GM12878 (cell line): Measurements from ENCODE around the gene MMP1. TPM values are rescaled to one million over a fixed set of nuclear protein-coding genes. Genes with fewer than 3 reads are reported as not detected.

Source experiments
- ATAC-seq: fragments of 200-7000 bp; cut with Tn5 transposase; 3 replicates; pipeline ENCODE4 v1.9.1; 2020; ENCODE audit warnings: mild to moderate bottlenecking, moderate library complexity
- BruUV-seq: library from RNA; stranded (reverse); fragments of 400-500 nt; replicated peaks from 2 replicates; lab custom pipeline; 2021; lab: Mats Ljungman, UMichigan
- CTCF ChIA-PET: fragments of 300-600 bp; sonication (Branson Sonifier 250); formaldehyde crosslinking; extraction: SDS; loops from one replicate; lab custom pipeline; 2021; ENCODE audit warnings: inconsistent platforms; lab: Yijun Ruan, JAX
- POLR2A ChIA-PET: fragments of 350-600 bp; formaldehyde crosslinking; extraction: SDS; loops from one replicate; lab custom pipeline; 2021; ENCODE audit warnings: inconsistent platforms; lab: Charles Lee
- RAD21 ChIA-PET: fragments of 300-600 bp; sonication (Branson Sonifier 250); formaldehyde crosslinking; loops from one replicate; lab custom pipeline; 2023; ENCODE audit warnings: antibody characterized with exemption; ENCODE audit not compliant: unreplicated experiment; lab: Charles Lee
- SMC1A ChIA-PET: fragments of 300-600 bp; sonication (Branson Sonifier 250); formaldehyde crosslinking; loops from one replicate; lab custom pipeline; 2023; ENCODE audit not compliant: unreplicated experiment, uncharacterized antibody; lab: Charles Lee
- DNase-seq: peaks from one replicate; pipeline ENCODE4 v3.0.0-alpha.2; 2011; ENCODE audit warnings: low read depth, low spot score
- FAIRE-seq: peaks from 3 replicates; lab custom pipeline; 2011; peaks lifted over from hg19 to GRCh38; lab: Jason Lieb, UNC
- H2AFZ ChIP-seq: 2 replicates; pipeline ENCODE4 v1.6.0; 2011; ENCODE audit warnings: low read depth, low read length, control low read depth; ENCODE audit not compliant: control insufficient read depth
- H3K27ac ChIP-seq: 2 replicates; pipeline ENCODE4 v1.5.1; 2011; ENCODE audit warnings: control low read depth; ENCODE audit not compliant: control insufficient read depth, insufficient read depth
- H3K27me3 ChIP-seq, 2 experiments: replicated peaks in 1 of 2; 2 replicates each; pipeline versions ENCODE4 v1.6.0 to v1.6.1; 2011; ENCODE audit warnings: low read length in 1 of 2; ENCODE audit not compliant: control insufficient read depth in 2 of 2, insufficient read depth in 2 of 2
- H3K36me3 ChIP-seq, 2 experiments: 2 replicates each; pipeline ENCODE4 v1.5.1; 2011; ENCODE audit warnings: low read length in 1 of 2; ENCODE audit not compliant: control insufficient read depth in 2 of 2, insufficient read depth in 2 of 2
- H3K4me1 ChIP-seq: 2 replicates; pipeline ENCODE4 v1.6.1; 2011; ENCODE audit warnings: mild to moderate bottlenecking, low read length, moderate library complexity, mixed read lengths; ENCODE audit not compliant: control insufficient read depth, insufficient read depth
- H3K4me2 ChIP-seq: 2 replicates; pipeline ENCODE4 v1.6.0; 2011; ENCODE audit warnings: control low read depth; ENCODE audit not compliant: control insufficient read depth, insufficient read depth
- H3K4me3 ChIP-seq: fragments of 200-600 bp; sonication (generic); 2 replicates; pipeline ENCODE4 v1.5.1; 2016
- H3K79me2 ChIP-seq: 2 replicates; pipeline ENCODE4 v1.6.0; 2011; ENCODE audit warnings: low read length; ENCODE audit not compliant: control insufficient read depth, insufficient read depth
- H3K9ac ChIP-seq: 2 replicates; pipeline ENCODE4 v1.8.0; 2011; ENCODE audit warnings: low read length, control low read depth, mixed read lengths; ENCODE audit not compliant: control insufficient read depth, insufficient read depth
- H3K9me3 ChIP-seq: replicated peaks from 3 replicates; pipeline ENCODE4 v1.5.1; 2011; ENCODE audit warnings: mild to moderate bottlenecking, low read length; ENCODE audit not compliant: control insufficient read depth, insufficient read depth
- H4K20me1 ChIP-seq: 2 replicates; pipeline ENCODE4 v1.6.0; 2011; ENCODE audit not compliant: control insufficient read depth, insufficient read depth
- BCL11A ChIP-seq: IDR thresholded peaks from 2 replicates; pipeline ENCODE4 v1.6.1; 2011; ENCODE audit warnings: low read depth, low read length
- CBFB ChIP-seq: IDR thresholded peaks from 2 replicates; pipeline ENCODE4 v1.6.1; 2016; ENCODE audit warnings: antibody characterized with exemption, low read depth
- CHD2 ChIP-seq: IDR thresholded peaks from 2 replicates; pipeline ENCODE4 v1.6.1; 2011; ENCODE audit warnings: low read depth, low read length, improper control_type of control experiment, borderline replicate concordance
- E2F8 ChIP-seq: fragments of 450-650 bp; IDR thresholded peaks from 2 replicates; pipeline ENCODE4 v1.6.1; 2018; ENCODE audit warnings: mild to moderate bottlenecking, low read depth, moderate library complexity; ENCODE audit not compliant: partially characterized antibody
- ETV6 ChIP-seq, 2 experiments: fragments of 450-650 bp in 1 of 2; IDR thresholded peaks in 1 of 2; conservative IDR thresholded peaks in 1 of 2; 2 replicates each; pipeline ENCODE4 v1.6.1; 2014; ENCODE audit warnings: antibody characterized with exemption in 1 of 2, borderline replicate concordance in 1 of 2, low read depth in 1 of 2, mild to moderate bottlenecking in 1 of 2, moderate library complexity in 1 of 2
- EZH2 ChIP-seq: IDR thresholded peaks from 2 replicates; pipeline ENCODE4 v1.6.1; 2012; ENCODE audit warnings: low read depth, mild to moderate bottlenecking, control low read depth, inconsistent platforms, low read length, borderline replicate concordance; ENCODE audit not compliant: control insufficient read depth
- IRF3 ChIP-seq: fragments of 450-650 bp; IDR thresholded peaks from 2 replicates; pipeline ENCODE4 v1.6.1; 2014; ENCODE audit warnings: mild to moderate bottlenecking
- IRF4 ChIP-seq: IDR thresholded peaks from 2 replicates; pipeline ENCODE4 v1.6.1; 2011; ENCODE audit warnings: low read depth, low read length
- JUNB ChIP-seq: IDR thresholded peaks from 2 replicates; pipeline ENCODE4 v1.6.1; 2016; ENCODE audit warnings: antibody characterized with exemption, mild to moderate bottlenecking
- MEF2B ChIP-seq: fragments of 450-650 bp; IDR thresholded peaks from 2 replicates; pipeline ENCODE4 v1.6.1; 2018; ENCODE audit warnings: mild to moderate bottlenecking, moderate library complexity; ENCODE audit not compliant: partially characterized antibody, poor library complexity, severe bottlenecking
- RAD21 ChIP-seq: IDR thresholded peaks from 2 replicates; pipeline ENCODE4 v1.6.1; 2011; ENCODE audit warnings: mild to moderate bottlenecking, low read depth, low read length, moderate library complexity; ENCODE audit not compliant: insufficient read depth
- SMARCA5 ChIP-seq: fragments of 450-650 bp; IDR thresholded peaks from 2 replicates; pipeline ENCODE4 v1.6.1; 2017; ENCODE audit warnings: mild to moderate bottlenecking
- SUZ12 ChIP-seq: fragments of 200-600 bp; sonication (generic); IDR thresholded peaks from one replicate; pipeline ENCODE4 v1.6.1; 2018; ENCODE audit warnings: antibody characterized with exemption, mild to moderate bottlenecking; ENCODE audit not compliant: unreplicated experiment
- TARDBP ChIP-seq: IDR thresholded peaks from 2 replicates; pipeline ENCODE4 v1.6.1; 2016; ENCODE audit warnings: borderline replicate concordance
- WRNIP1 ChIP-seq: IDR thresholded peaks from 2 replicates; pipeline ENCODE4 v1.6.1; 2011; ENCODE audit warnings: low read depth, low read length, improper control_type of control experiment, borderline replicate concordance
- ZBTB4 ChIP-seq: fragments of 450-650 bp; formaldehyde crosslinking; IDR thresholded peaks from 2 replicates; pipeline ENCODE4 v1.4.0; 2022; ENCODE audit warnings: mild to moderate bottlenecking, moderate library complexity
- ZSCAN29 ChIP-seq: fragments of 450-650 bp; IDR thresholded peaks from 2 replicates; pipeline ENCODE4 v1.6.1; 2017; ENCODE audit warnings: mild to moderate bottlenecking, moderate library complexity
- WGBS: methylation state at CpG from one replicate; pipeline ENCODE4 v1.1.6; 2016; ENCODE audit warnings: low lambda C conversion rate; ENCODE audit not compliant: insufficient replicate concordance, insufficient coverage; ENCODE audit errors: missing lambda C conversion rate; 5-methylcytosine and 5-hydroxymethylcytosine counted together
- in situ Hi-C: fragments of 300-500 bp; cut with MboI; formaldehyde crosslinking; loops from 9 replicates; pipeline ENCODE4 v1.14.3; 2018; ENCODE audit warnings: mixed read lengths
- intact Hi-C: fragments of 100-400 bp; cut with micrococcal nuclease; formaldehyde crosslinking; loops from one replicate; pipeline ENCODE4 v1.14.2; 2022; ENCODE audit not compliant: unreplicated experiment
- polyA plus RNA-seq, 11 experiments: library from polyadenylated mRNA; depleted of rRNA in 4 of 11; unstranded in 6 of 11; stranded (reverse) in 5 of 11; fragments of >200 nt; fragmentation: Nextera tagmentation in 4 of 11; fragmentation: Illumina TruSeq in 1 of 11; extraction: Ambion mirVana in 4 of 11; extraction: Trizol in 1 of 11; gene quantifications; 1 replicate in 1 of 11; 2 replicates in 10 of 11; pipeline versions ENCODE4 v1.2.1 to v1.2.3, GENCODE V29; 2011 to 2016; ENCODE audit warnings: inconsistent platforms in 2 of 11, missing spikeins in 2 of 11, low read depth in 1 of 11
- total RNA-seq, 4 experiments: library from RNA; depleted of rRNA in 3 of 4; stranded (reverse); fragments of >200 nt in 3 of 4; fragmentation: Illumina TruSeq in 1 of 4; extraction: Trizol in 1 of 4; gene quantifications; 2 replicates each; pipeline versions ENCODE4 v1.2.1 to v1.2.3, GENCODE V29; 2013 to 2021

MMP1 gene
- total and polyA plus RNA-seq, 10 of the 15 experiments (the other 5 are each of a cell fraction or from before 2014, with no cell fraction given), result not detected

- Histone ChIP-seq H3K79me2 (no peaks in the 10 kb centered on the region), H4K20me1 (no peaks in the 10 kb centered on the region), H3K9ac (no peak overlapping the region), H3K9me3 (no peaks in the 10 kb centered on the region), H2AFZ (no peak overlapping the region), H3K27ac (no peak overlapping the region), H3K36me3 (no peaks in the 10 kb centered on the region), H3K4me3 (no peak overlapping the region), H3K4me2 (no peak overlapping the region), H3K4me1 (no peaks in the 10 kb centered on the region), H3K27me3 (no peaks in the 10 kb centered on the region)
- no peak for FAIRE-seq
- RAD21 ChIA-PET, result no interaction called here
- TF ChIP-seq SMARCA5 (no peak), SUZ12 (no peak), E2F8 (no peak), BCL11A (no peak), IRF3 (no peak), WRNIP1 (no peak), MEF2B (no peak), JUNB (no peak), ZSCAN29 (no peak), EZH2 (no peak), CBFB (no peak), ETV6 (conservative IDR thresholded peaks at IDR 0.05 in 1 of 2, IDR thresholded peaks at IDR 0.05 in 1 of 2; ENCODE audit: borderline replicate concordance in 1 of 2, low read depth in 1 of 2) (no peak), RAD21 (no peak), CHD2 (no peak), IRF4 (no peak), ZBTB4 (CRISPR knock-in tag) (no peak), TARDBP (no peak)
- SMC1A ChIA-PET, result interaction anchor here (1.0 to 1.4 kb wide), 3 partner anchors 124 to 155 kb away, joined by 3 to 5 read pairs (median 5); no protein-coding TSS in a partner anchor
- BruUV-seq, result no TSS peak
- no peak for ATAC-seq
- in situ Hi-C loops, result no loop called here
- CTCF ChIA-PET, result interaction anchor here (0.7 to 2.5 kb wide), 3 partner anchors 8 to 125 kb away, joined by 3 to 11 read pairs (median 4); no protein-coding TSS in a partner anchor
- WGBS, result 18% methylated on average over 4 of the region's 4 CpGs
- DNase-seq, result no peak
- intact Hi-C loops, result no loop called here
- POLR2A ChIA-PET, result no interaction called here
Measured at GRCh38 chr11:102791271-102792036, 6.5 kb downstream of the MMP1 start.
